Frontal cortex (tissue), 4 donors: Measurements from ENCODE around the gene IL4R. TPM values are rescaled to one million over a fixed set of nuclear protein-coding genes. Genes with fewer than 3 reads are reported as not detected.

Source experiments
- DNase-seq, 2 donors: peaks; one replicate each; pipeline ENCODE4 v3.0.0; 2012; ENCODE audit warnings: low spot score in 2 of 2
- FAIRE-seq: peaks from 2 replicates; lab custom pipeline; 2012; peaks lifted over from hg19 to GRCh38; lab: Jason Lieb, UNC
- total RNA-seq: library from RNA; depleted of rRNA; stranded (reverse); fragments of >200 nt; gene quantifications from one replicate; pipeline ENCODE4 v1.2.3, GENCODE V29; 2014
- donor health status: control.
- donor health status: control.
- donor health status: control.

IL4R gene
- total RNA-seq, 1 donor from 2014 or later = 1.6 TPM

GRCh38 chr16:27413956-27414355, 100.2 kb downstream of the IL4R start:
- no peak for FAIRE-seq

More at GRCh38 chr16:27413956-27414355, 100.2 kb downstream of the IL4R start:
- DNase-seq = no peak

Other genes starting within 250 kb of the IL4R start
- gene C16orf82, start 247.0 kb upstream of the IL4R start, total RNA-seq = not detected
- 3.3 TPM for gene KDM8, start 110.4 kb upstream of the IL4R start, total RNA-seq
- gene NSMCE1, start 45.2 kb upstream of the IL4R start, total RNA-seq = 35.1 TPM
- 0.41 TPM for gene IL21R, start 88.2 kb downstream of the IL4R start, total RNA-seq
- 77.9 TPM for gene GTF3C1, start 235.9 kb downstream of the IL4R start, total RNA-seq
- gene KATNIP, start 236.2 kb downstream of the IL4R start, total RNA-seq = 17.9 TPM